Effector CD4-positive, alpha-beta T cell (primary cell): ENCODE results near the gene OR7A5. TPM values are rescaled to one million over a fixed set of nuclear protein-coding genes. Genes with fewer than 3 reads are reported as not detected.
"Not testable (repeated sequence)": the region's sequence is repeated elsewhere in the genome, so short reads cannot be mapped to it uniquely, and the experiment has no call there.

Experiments used
- DNase-seq: peaks from one replicate; pipeline ENCODE4 v3.0.0-alpha.2; 2020
- total RNA-seq: gene quantifications from one replicate; lab custom pipeline; 2026; lab: John Stamatoyannopoulos, UW

The OR7A5 gene
- total RNA-seq: not detected

GRCh38 chr19:14835011-14835410 is at the start of gene OR7A5, which contains the start of gene OR7C1:
TSS of gene OR7A5 (minus strand) at chr19:14835185. CDS start at chr19:14828241, 6,944 bp downstream.
TSS of gene OR7C1 (minus strand) at chr19:14835185. CDS start at chr19:14800136, 35,049 bp downstream.
- no peak for DNase-seq

GRCh38 chr19:14871619-14872230 is 36.7 kb upstream of the OR7A5 start:
- no peak for DNase-seq

GRCh38 chr19:14868497-14868896 is 33.5 kb upstream of the OR7A5 start:
- DNase-seq: no peak

GRCh38 chr19:14848822-14849221 is 13.8 kb upstream of the OR7A5 start, which contains the start of gene OR7A10:
TSS of gene OR7A10 (minus strand) at chr19:14848922. CDS start at chr19:14841877, 7,045 bp downstream.
- DNase-seq: no peak

GRCh38 chr19:14843578-14843977 is 8.6 kb upstream of the OR7A5 start:
- no peak for DNase-seq

- DNase-seq: no peak
Observed at GRCh38 chr19:14843169-14843568, 8.2 kb upstream of the OR7A5 start.

- no peak for DNase-seq
Observed at GRCh38 chr19:14840206-14840605, 5.2 kb upstream of the OR7A5 start.

- no peak for DNase-seq
Observed at GRCh38 chr19:14837391-14837790, 2.4 kb upstream of the OR7A5 start.

GRCh38 chr19:14830702-14831101 is 4.3 kb downstream of the OR7A5 start:
- DNase-seq: no peak

GRCh38 chr19:14826006-14826405 is 9.0 kb downstream of the OR7A5 start:
- no peak for DNase-seq

- no peak for DNase-seq
Observed at GRCh38 chr19:14821937-14822336, 13.0 kb downstream of the OR7A5 start.

- no peak for DNase-seq
Observed at GRCh38 chr19:14818588-14818987, 16.4 kb downstream of the OR7A5 start.

GRCh38 chr19:14817052-14817451 is 17.9 kb downstream of the OR7A5 start:
- no peak for DNase-seq

GRCh38 chr19:14814982-14815652 is 19.9 kb downstream of the OR7A5 start:
- DNase-seq: no peak

- DNase-seq: no peak
Observed at GRCh38 chr19:14809272-14810057, 25.5 kb downstream of the OR7A5 start.

- DNase-seq: no peak
Observed at GRCh38 chr19:14804765-14805164, 30.2 kb downstream of the OR7A5 start.

- DNase-seq: no peak
Observed at GRCh38 chr19:14798760-14799159, 36.2 kb downstream of the OR7A5 start.

GRCh38 chr19:14796021-14796420 is 39.0 kb downstream of the OR7A5 start:
- no peak for DNase-seq

- DNase-seq: no peak
Observed at GRCh38 chr19:14795078-14795721, 39.8 kb downstream of the OR7A5 start.

- DNase-seq: not testable (repeated sequence)
Observed at GRCh38 chr19:14792250-14792649, 42.7 kb downstream of the OR7A5 start.

GRCh38 chr19:14786421-14786851 is 48.5 kb downstream of the OR7A5 start:
- no peak for DNase-seq

GRCh38 chr19:14785102-14785793 is 49.7 kb downstream of the OR7A5 start:
- not testable (repeated sequence) for DNase-seq
